HepG2 (cell line): Measurements from ENCODE around the gene NEDD8. TPM values are rescaled to one million over a fixed set of nuclear protein-coding genes. Genes with fewer than 3 reads are reported as not detected.
A peak's percentile ranks its signal among the peaks of the same experiment; 100 is the strongest.

Experiments
- CCDC6 ChIP-seq: sonication (generic); formaldehyde crosslinking; IDR thresholded peaks from 2 replicates; pipeline ENCODE4 v1.8.1; 2022; ENCODE audit warnings: mild to moderate bottlenecking, missing genetic modification reagents, moderate library complexity
- FOXA3 ChIP-seq: IDR thresholded peaks from 2 replicates; pipeline ENCODE4 v1.6.1; 2016; ENCODE audit warnings: missing genetic modification reagents, missing compliant biosample characterization
- HES4 ChIP-seq: sonication (generic); formaldehyde crosslinking; IDR thresholded peaks from 2 replicates; pipeline ENCODE4 v1.9.0; 2021; ENCODE audit warnings: mild to moderate bottlenecking, missing genetic modification reagents, borderline replicate concordance
- KDM6A ChIP-seq: IDR thresholded peaks from 2 replicates; pipeline ENCODE4 v1.6.1; 2016; ENCODE audit warnings: low read depth
- KLF13 ChIP-seq: sonication (generic); formaldehyde crosslinking; IDR thresholded peaks from 2 replicates; pipeline ENCODE4 v1.4.0; 2020; ENCODE audit warnings: mild to moderate bottlenecking, missing genetic modification reagents
- MAZ ChIP-seq, 2 experiments: sonication (generic) in 1 of 2; formaldehyde crosslinking in 1 of 2; IDR thresholded peaks; 2 replicates each; pipeline versions ENCODE4 v1.5.0 to v1.6.1; 2012 to 2020; ENCODE audit warnings: low read depth in 2 of 2, mild to moderate bottlenecking in 2 of 2, borderline replicate concordance in 1 of 2, improper control_type of control experiment in 1 of 2, low read length in 1 of 2, missing genetic modification reagents in 1 of 2, moderate library complexity in 1 of 2
- NR2F2 ChIP-seq: IDR thresholded peaks from 2 replicates; pipeline ENCODE4 v1.6.1; 2012; ENCODE audit warnings: low read depth, inconsistent platforms, borderline replicate concordance
- SOX6 ChIP-seq, 2 experiments: fragments of 450-650 bp in 1 of 2; sonication (generic) in 1 of 2; formaldehyde crosslinking in 1 of 2; IDR thresholded peaks; 2 replicates each; pipeline versions ENCODE4 v1.4.0 to v1.6.1; 2017 to 2020; ENCODE audit warnings: antibody characterized with exemption in 1 of 2, mild to moderate bottlenecking in 1 of 2, missing genetic modification reagents in 1 of 2
- THAP7 ChIP-seq: sonication (generic); formaldehyde crosslinking; IDR thresholded peaks from 2 replicates; pipeline ENCODE4 v1.8.1; 2023; ENCODE audit warnings: mild to moderate bottlenecking, missing genetic modification reagents
- THRA ChIP-seq: sonication (generic); formaldehyde crosslinking; IDR thresholded peaks from 2 replicates; pipeline ENCODE4 v1.4.0; 2020; ENCODE audit warnings: missing genetic modification reagents, borderline replicate concordance
- ZNF280B ChIP-seq: sonication (generic); formaldehyde crosslinking; IDR thresholded peaks from 2 replicates; pipeline ENCODE4 v1.5.0; 2020; ENCODE audit warnings: missing genetic modification reagents, mild to moderate bottlenecking, borderline replicate concordance
- ZNF281 ChIP-seq: sonication (generic); formaldehyde crosslinking; IDR thresholded peaks from 2 replicates; pipeline ENCODE4 v1.4.0; 2020; ENCODE audit warnings: missing genetic modification reagents, borderline replicate concordance
- ZNF501 ChIP-seq: sonication (generic); formaldehyde crosslinking; IDR thresholded peaks from 2 replicates; pipeline ENCODE4 v1.5.1; 2020; ENCODE audit warnings: mild to moderate bottlenecking, moderate library complexity, missing genetic modification reagents
- ZNF747 ChIP-seq: sonication (generic); formaldehyde crosslinking; IDR thresholded peaks from 2 replicates; pipeline ENCODE4 v1.8.1; 2023; ENCODE audit warnings: missing genetic modification reagents, mild to moderate bottlenecking, borderline replicate concordance
- ZNF749 ChIP-seq: sonication (generic); formaldehyde crosslinking; IDR thresholded peaks from 2 replicates; pipeline ENCODE4 v1.8.0; 2022; ENCODE audit warnings: mild to moderate bottlenecking, missing genetic modification reagents, moderate library complexity, borderline replicate concordance
- ZNF775 ChIP-seq: sonication (generic); formaldehyde crosslinking; IDR thresholded peaks from 2 replicates; pipeline ENCODE4 v1.4.0; 2020; ENCODE audit warnings: missing genetic modification reagents, mild to moderate bottlenecking, moderate library complexity, borderline replicate concordance
- ZNF776 ChIP-seq: sonication (generic); formaldehyde crosslinking; IDR thresholded peaks from 2 replicates; pipeline ENCODE4 v1.4.0; 2020; ENCODE audit warnings: mild to moderate bottlenecking, missing genetic modification reagents
- ZNF790 ChIP-seq: sonication (generic); formaldehyde crosslinking; IDR thresholded peaks from 2 replicates; pipeline ENCODE4 v1.8.0; 2022; ENCODE audit warnings: missing genetic modification reagents, mild to moderate bottlenecking, borderline replicate concordance
- polyA plus RNA-seq, 8 experiments: library from polyadenylated mRNA; depleted of rRNA in 3 of 8; stranded (reverse) in 7 of 8; unstranded in 1 of 8; fragments of >200 nt; fragmentation: Illumina TruSeq in 4 of 8; extraction: Trizol in 4 of 8; gene quantifications; 2 replicates each; pipeline versions ENCODE4 v1.2.1 to v1.2.3, GENCODE V29; 2011 to 2016; ENCODE audit warnings: low read depth in 4 of 8, missing spikeins in 1 of 8, mixed read lengths in 1 of 8; ENCODE audit not compliant: insufficient read depth in 1 of 8
- total RNA-seq, 5 experiments: library from RNA; depleted of rRNA; stranded (reverse); fragments of >200 nt; fragmentation: Illumina TruSeq; extraction: Trizol; gene quantifications; 2 replicates each; pipeline ENCODE4 v1.2.3, GENCODE V29; 2016; ENCODE audit warnings: low read depth in 1 of 5
- TF ChIP-seq, protein P1 (sequence below): sonication (generic); formaldehyde crosslinking; IDR thresholded peaks from 2 replicates; pipeline ENCODE4 v1.8.0; 2023; ENCODE audit warnings: mild to moderate bottlenecking, missing genetic modification reagents

NEDD8 gene
- total and polyA plus RNA-seq, 2 of the 13 experiments (the other 11 are each of a cell fraction or from before 2014, with no cell fraction given), result 535 to 713 TPM

DNA sequence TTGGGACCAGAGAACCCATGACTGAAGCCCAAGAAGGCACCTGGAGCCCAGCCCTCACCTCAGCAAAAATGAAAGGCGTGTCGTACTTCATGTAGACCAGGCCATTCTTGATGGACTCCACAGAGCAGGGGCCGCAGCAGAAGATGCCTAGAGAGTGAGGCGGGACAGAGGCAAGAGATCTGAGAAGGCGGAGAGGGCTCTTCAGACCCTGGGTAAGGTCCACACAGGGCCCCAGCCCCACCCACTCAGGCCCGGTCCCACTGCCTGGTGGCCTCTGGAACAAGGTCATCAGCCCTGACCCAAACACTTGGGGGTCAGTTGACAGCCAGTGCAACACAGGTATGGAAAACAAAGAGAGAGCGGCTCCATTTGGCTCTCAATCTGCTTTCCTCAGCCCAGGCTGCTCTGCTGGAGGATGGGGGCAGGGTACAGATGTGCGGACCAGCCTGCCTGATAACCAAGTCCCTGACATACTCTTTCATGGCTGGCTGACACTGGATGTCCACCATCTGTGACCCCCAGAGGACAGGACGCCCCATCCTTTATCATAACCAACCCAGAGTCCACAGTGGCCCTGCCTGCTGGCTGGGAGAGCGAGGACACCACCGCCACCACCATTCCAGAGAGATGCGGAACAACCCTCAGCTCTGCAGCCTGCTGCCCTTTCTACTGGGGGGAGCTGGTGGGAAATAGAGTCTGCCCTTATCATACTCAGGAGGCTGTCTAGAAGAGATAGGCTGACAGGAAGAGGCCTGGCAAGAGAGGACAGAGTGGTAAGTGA lies 24.0 kb upstream of the NEDD8 start (continued):
- peak; percentile 86 for TF ChIP-seq NR2F2
- TF ChIP-seq ZNF749 (CRISPR knock-in tag), result no peak
- TF ChIP-seq ZNF747 (CRISPR knock-in tag), result peak; percentile 65; the same call in 1 of the 2 replicates
- 0 out of 2 replicates have a peak, but pooled peaks have one; percentile 32 for TF ChIP-seq ZNF790 (CRISPR knock-in tag)
- peak; percentile 67; the same call in 1 of the 2 replicates for TF ChIP-seq ZNF281 (CRISPR knock-in tag)
- peak; percentile 40; the same call in 1 of the 2 replicates for TF ChIP-seq ZNF775
- TF ChIP-seq, protein P1, sequence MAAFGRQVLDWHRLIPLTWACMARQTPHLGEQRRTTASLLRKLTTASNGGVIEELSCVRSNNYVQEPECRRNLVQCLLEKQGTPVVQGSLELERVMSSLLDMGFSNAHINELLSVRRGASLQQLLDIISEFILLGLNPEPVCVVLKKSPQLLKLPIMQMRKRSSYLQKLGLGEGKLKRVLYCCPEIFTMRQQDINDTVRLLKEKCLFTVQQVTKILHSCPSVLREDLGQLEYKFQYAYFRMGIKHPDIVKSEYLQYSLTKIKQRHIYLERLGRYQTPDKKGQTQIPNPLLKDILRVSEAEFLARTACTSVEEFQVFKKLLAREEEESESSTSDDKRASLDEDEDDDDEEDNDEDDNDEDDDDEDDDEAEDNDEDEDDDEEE (CRISPR knock-in tag), result peak; percentile 67; the same call in 1 of the 2 replicates
- no peak for TF ChIP-seq MAZ (IDR thresholded peaks at IDR 0.05; ENCODE audit: borderline replicate concordance, low read depth, low read length)
- TF ChIP-seq MAZ (CRISPR knock-in tag; IDR thresholded peaks at IDR 0.05; ENCODE audit: low read depth), result peak; percentile 78
- TF ChIP-seq THRA (CRISPR knock-in tag), result peak; percentile 58; the same call in 1 of the 2 replicates
- peak; percentile 35; the same call in 1 of the 2 replicates for TF ChIP-seq ZNF501 (CRISPR knock-in tag)
- no peak for TF ChIP-seq SOX6 (IDR thresholded peaks at IDR 0.05)
- peak; percentile 90 for TF ChIP-seq SOX6 (CRISPR knock-in tag; IDR thresholded peaks at IDR 0.05)
- TF ChIP-seq KDM6A (CRISPR knock-in tag), result 0 out of 2 replicates have a peak, but pooled peaks have one; percentile 53
- TF ChIP-seq ZNF280B (CRISPR knock-in tag), result peak; percentile 87; the same call in 1 of the 2 replicates
- 0 out of 2 replicates have a peak, but pooled peaks have one; percentile 10 for TF ChIP-seq KLF13 (CRISPR knock-in tag)
- no peak for TF ChIP-seq ZNF776 (CRISPR knock-in tag)
- peak; percentile 73 for TF ChIP-seq CCDC6 (CRISPR knock-in tag)
- peak; percentile 34; the same call in 1 of the 2 replicates for TF ChIP-seq HES4 (CRISPR knock-in tag)
- TF ChIP-seq FOXA3 (CRISPR knock-in tag), result 0 out of 2 replicates have a peak, but pooled peaks have one; percentile 30
- 0 out of 2 replicates have a peak, but pooled peaks have one; percentile 9 for TF ChIP-seq THAP7 (CRISPR knock-in tag)
